SK-N-SH treated with all-trans-retinoic acid at 6 μM for 48 hours (cell line): Measurements from ENCODE around the gene OCSTAMP.

Experiments used
- ATAC-seq: fragments of 200-7000 bp; cut with Tn5 transposase; 3 replicates; pipeline ENCODE4 v1.9.1; 2020; ENCODE audit warnings: mild to moderate bottlenecking, moderate library complexity
- ARNTL ChIP-seq: fragments of 450-650 bp; formaldehyde crosslinking; IDR thresholded peaks from 2 replicates; pipeline ENCODE4 v1.5.0; 2020; ENCODE audit warnings: low read depth, mild to moderate bottlenecking, moderate library complexity, borderline replicate concordance
- BACH2 ChIP-seq: fragments of 250-450 bp; sonication (Bioruptor Pico); IDR thresholded peaks from 2 replicates; pipeline ENCODE4 v1.9.0; 2021; ENCODE audit warnings: mild to moderate bottlenecking, borderline replicate concordance
- ESRRG ChIP-seq: fragments of 250-450 bp; sonication (Bioruptor Pico); IDR thresholded peaks from 2 replicates; pipeline ENCODE4 v1.6.1; 2021; ENCODE audit warnings: mild to moderate bottlenecking
- GLIS3 ChIP-seq: fragments of 250-450 bp; sonication (Bioruptor Pico); IDR thresholded peaks from 2 replicates; pipeline ENCODE4 v1.5.0; 2020; ENCODE audit warnings: mild to moderate bottlenecking, moderate library complexity
- ISL1 ChIP-seq: fragments of 250-450 bp; sonication (Bioruptor Pico); IDR thresholded peaks from 2 replicates; pipeline ENCODE4 v2.1.2; 2022; ENCODE audit warnings: mild to moderate bottlenecking, moderate library complexity
- OSR1 ChIP-seq: fragments of 250-450 bp; sonication (Bioruptor Pico); IDR thresholded peaks from 2 replicates; pipeline ENCODE4 v1.8.0; 2022; ENCODE audit warnings: moderate library complexity, mild to moderate bottlenecking, inconsistent platforms
- PPARA ChIP-seq: fragments of 250-450 bp; sonication (Bioruptor Pico); IDR thresholded peaks from 2 replicates; pipeline ENCODE4 v1.5.0; 2020; ENCODE audit warnings: mild to moderate bottlenecking, borderline replicate concordance
- RARB ChIP-seq: fragments of 250-450 bp; sonication (Bioruptor Pico); IDR thresholded peaks from 2 replicates; pipeline ENCODE4 v1.8.0; 2021; ENCODE audit warnings: mild to moderate bottlenecking, moderate library complexity
- SNAI2 ChIP-seq: fragments of 250-450 bp; sonication (Bioruptor Pico); IDR thresholded peaks from 2 replicates; pipeline ENCODE4 v1.5.0; 2020; ENCODE audit warnings: mild to moderate bottlenecking, moderate library complexity
- TOX ChIP-seq: fragments of 250-450 bp; sonication (Bioruptor Pico); IDR thresholded peaks from 2 replicates; pipeline ENCODE4 v1.8.0; 2021; ENCODE audit warnings: mild to moderate bottlenecking, moderate library complexity, borderline replicate concordance
- ZC3H10 ChIP-seq: fragments of 250-450 bp; sonication (Bioruptor Pico); IDR thresholded peaks from 2 replicates; pipeline ENCODE4 v1.5.1; 2021; ENCODE audit warnings: mild to moderate bottlenecking, moderate library complexity
- ZFP3 ChIP-seq: fragments of 250-450 bp; sonication (Bioruptor Pico); IDR thresholded peaks from 2 replicates; pipeline ENCODE4 v1.5.0; 2020; ENCODE audit warnings: mild to moderate bottlenecking, moderate library complexity
- ZFP30 ChIP-seq: fragments of 450-650 bp; formaldehyde crosslinking; IDR thresholded peaks from 2 replicates; pipeline ENCODE4 v1.5.0; 2022; ENCODE audit warnings: mild to moderate bottlenecking, moderate library complexity
- ZNF565 ChIP-seq: fragments of 450-650 bp; formaldehyde crosslinking; conservative IDR thresholded peaks from 2 replicates; pipeline ENCODE4 v1.5.0; 2020; ENCODE audit warnings: low read depth, mild to moderate bottlenecking, moderate library complexity
- ZNF70 ChIP-seq: fragments of 450-650 bp; formaldehyde crosslinking; IDR thresholded peaks from 2 replicates; pipeline ENCODE4 v1.5.0; 2020; ENCODE audit warnings: mild to moderate bottlenecking, moderate library complexity
- ZNF8 ChIP-seq: fragments of 450-650 bp; formaldehyde crosslinking; IDR thresholded peaks from 2 replicates; pipeline ENCODE4 v1.5.0; 2020; ENCODE audit warnings: mild to moderate bottlenecking, moderate library complexity
- TF ChIP-seq, protein P1 (sequence below): fragments of 250-450 bp; sonication (Bioruptor Pico); IDR thresholded peaks from 2 replicates; pipeline ENCODE4 v1.5.1; 2021; ENCODE audit warnings: mild to moderate bottlenecking, moderate library complexity
- TF ChIP-seq, protein P2 (sequence below): fragments of 250-450 bp; sonication (Bioruptor Pico); IDR thresholded peaks from 2 replicates; pipeline ENCODE4 v1.8.0; 2021; ENCODE audit warnings: low read depth, mild to moderate bottlenecking, moderate library complexity, borderline replicate concordance
- TF ChIP-seq, protein P3 (sequence below): fragments of 250-450 bp; sonication (Bioruptor Pico); IDR thresholded peaks from 2 replicates; pipeline ENCODE4 v1.8.0; 2020; ENCODE audit warnings: mild to moderate bottlenecking, moderate library complexity, borderline replicate concordance
- TF ChIP-seq, protein P4 (sequence below): fragments of 250-450 bp; sonication (Bioruptor Pico); IDR thresholded peaks from 2 replicates; pipeline ENCODE4 v1.5.1; 2020; ENCODE audit warnings: low read depth, mild to moderate bottlenecking, moderate library complexity

The OCSTAMP gene

DNA sequence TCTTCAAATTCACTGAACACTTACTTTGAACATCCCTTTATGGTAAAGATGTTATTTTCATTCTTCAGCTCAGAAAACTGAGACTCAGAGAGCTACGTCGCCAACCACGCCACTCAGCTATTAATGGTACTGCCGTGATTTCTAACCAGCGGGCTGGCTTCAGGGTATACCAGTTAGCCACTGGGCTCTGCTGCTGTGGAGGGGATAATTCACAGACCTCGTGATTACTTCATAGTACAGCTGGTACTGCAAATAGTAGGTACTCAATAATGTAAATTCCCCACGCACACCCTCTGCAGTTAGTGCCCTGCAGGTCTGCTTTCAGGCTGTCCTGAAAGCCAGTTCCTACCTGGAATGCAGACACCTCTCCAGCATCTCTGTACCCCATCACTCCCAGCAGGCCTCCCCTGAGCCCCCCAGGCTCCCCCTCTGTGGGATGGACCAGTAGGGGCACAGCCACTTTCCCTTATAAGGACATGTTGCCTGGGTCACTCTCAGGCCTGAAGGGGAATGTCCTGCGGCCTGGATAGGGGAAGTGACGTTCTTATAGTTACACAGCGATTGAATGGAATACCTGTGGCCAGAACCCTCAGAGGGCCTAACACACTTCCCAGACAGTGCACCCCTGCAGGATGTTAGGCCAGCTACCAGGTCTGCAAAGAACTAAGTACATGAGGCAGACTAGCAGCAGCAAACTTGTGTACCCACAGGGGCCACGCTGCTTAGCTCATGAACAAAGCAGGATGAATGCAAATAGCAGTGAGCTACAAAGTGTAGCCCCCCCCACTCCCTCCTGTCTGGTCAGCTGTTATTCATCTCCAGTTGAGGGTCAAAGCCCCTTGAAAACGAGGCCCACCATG, 1.3 kb upstream of the OCSTAMP start:
- TF ChIP-seq, protein P1, sequence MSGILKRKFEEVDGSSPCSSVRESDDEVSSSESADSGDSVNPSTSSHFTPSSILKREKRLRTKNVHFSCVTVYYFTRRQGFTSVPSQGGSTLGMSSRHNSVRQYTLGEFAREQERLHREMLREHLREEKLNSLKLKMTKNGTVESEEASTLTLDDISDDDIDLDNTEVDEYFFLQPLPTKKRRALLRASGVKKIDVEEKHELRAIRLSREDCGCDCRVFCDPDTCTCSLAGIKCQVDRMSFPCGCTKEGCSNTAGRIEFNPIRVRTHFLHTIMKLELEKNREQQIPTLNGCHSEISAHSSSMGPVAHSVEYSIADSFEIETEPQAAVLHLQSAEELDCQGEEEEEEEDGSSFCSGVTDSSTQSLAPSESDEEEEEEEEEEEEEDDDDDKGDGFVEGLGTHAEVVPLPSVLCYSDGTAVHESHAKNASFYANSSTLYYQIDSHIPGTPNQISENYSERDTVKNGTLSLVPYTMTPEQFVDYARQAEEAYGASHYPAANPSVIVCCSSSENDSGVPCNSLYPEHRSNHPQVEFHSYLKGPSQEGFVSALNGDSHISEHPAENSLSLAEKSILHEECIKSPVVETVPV (CRISPR knock-in tag) = no peak
- no peak for TF ChIP-seq ZNF565 (CRISPR knock-in tag)
- TF ChIP-seq OSR1 = no peak
- TF ChIP-seq TOX (CRISPR knock-in tag) = no peak
- TF ChIP-seq, protein P2, sequence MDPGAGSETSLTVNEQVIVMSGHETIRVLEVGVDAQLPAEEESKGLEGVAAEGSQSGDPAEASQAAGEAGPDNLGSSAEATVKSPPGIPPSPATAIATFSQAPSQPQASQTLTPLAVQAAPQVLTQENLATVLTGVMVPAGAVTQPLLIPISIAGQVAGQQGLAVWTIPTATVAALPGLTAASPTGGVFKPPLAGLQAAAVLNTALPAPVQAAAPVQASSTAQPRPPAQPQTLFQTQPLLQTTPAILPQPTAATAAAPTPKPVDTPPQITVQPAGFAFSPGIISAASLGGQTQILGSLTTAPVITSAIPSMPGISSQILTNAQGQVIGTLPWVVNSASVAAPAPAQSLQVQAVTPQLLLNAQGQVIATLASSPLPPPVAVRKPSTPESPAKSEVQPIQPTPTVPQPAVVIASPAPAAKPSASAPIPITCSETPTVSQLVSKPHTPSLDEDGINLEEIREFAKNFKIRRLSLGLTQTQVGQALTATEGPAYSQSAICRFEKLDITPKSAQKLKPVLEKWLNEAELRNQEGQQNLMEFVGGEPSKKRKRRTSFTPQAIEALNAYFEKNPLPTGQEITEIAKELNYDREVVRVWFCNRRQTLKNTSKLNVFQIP (CRISPR knock-in tag) = no peak
- TF ChIP-seq ARNTL = no peak
- TF ChIP-seq BACH2 = no peak
- no peak for TF ChIP-seq SNAI2 (CRISPR knock-in tag)
- TF ChIP-seq ESRRG (CRISPR knock-in tag) = no peak
- no peak for TF ChIP-seq ZNF8 (CRISPR knock-in tag)
- no peak for TF ChIP-seq ISL1
- TF ChIP-seq ZFP3 (CRISPR knock-in tag) = no peak
- no peak for TF ChIP-seq ZNF70 (CRISPR knock-in tag)
- TF ChIP-seq, all 23 proteins: peak for 0
- no peak for ATAC-seq

DNA sequence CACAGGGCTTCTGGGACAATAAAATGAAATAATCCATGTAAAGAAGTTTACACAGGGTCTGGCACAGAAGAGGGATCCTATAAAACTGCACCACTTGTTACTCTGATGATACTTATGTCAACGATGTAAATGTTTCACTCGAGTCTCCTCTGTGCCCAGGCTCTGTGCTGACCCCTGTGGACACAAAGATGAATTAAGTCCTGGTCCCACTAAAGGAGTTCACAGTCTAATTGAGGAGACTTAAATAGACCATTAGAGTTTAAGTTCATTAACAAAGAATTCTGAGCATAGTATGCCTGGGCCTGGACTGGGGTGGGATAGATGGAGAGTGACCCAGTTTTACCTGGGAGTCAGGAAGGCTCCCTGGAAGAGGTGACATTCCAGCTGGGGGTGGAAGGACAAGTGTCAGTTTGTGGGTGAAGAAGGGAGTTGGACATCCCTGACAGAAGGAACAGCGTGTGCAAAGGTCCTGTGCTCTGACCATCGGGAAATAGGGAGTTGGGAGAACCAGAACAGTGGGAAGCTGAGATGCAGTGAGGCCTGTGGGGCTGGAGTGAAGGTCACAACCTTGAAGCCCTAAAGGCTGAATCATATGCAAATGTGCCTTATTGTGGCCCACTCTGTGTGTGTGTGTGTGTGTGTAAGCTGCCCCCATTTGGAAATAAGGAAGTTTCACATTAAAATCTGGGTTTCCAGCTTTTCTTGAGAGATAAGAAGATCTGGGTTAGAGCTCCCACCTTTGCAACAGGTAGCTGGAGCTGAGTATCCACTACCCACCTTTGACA, 1.1 kb downstream of the OCSTAMP start:
- TF ChIP-seq RARB (CRISPR knock-in tag) (no peak), ZFP30 (CRISPR knock-in tag) (no peak), PPARA (no peak), GLIS3 (CRISPR knock-in tag) (no peak)
- TF ChIP-seq, protein P2 (CRISPR knock-in tag) = no peak
- no peak for ATAC-seq

DNA sequence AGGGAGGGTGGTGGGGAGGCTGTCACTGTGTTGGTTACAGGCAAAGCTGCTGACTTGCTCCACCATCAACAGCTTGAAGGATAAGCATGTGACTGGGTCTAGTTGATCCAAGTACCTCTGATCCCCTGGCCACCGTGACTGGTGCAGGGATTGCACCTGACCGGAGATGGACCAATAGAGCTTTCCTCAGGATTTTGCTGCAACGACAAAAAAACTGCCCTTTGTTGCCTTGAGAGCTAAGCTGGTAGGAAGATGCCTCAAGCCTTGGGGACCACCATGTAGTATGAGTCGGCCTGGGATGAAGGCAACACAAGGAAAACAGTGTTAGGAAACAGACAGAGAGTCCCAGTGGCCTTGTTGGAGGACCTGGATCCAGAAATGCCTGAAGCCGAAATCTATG, 1.8 kb downstream of the OCSTAMP start:
- TF ChIP-seq ARNTL = no peak
- TF ChIP-seq ZFP3 (CRISPR knock-in tag) = no peak
- no peak for TF ChIP-seq TOX (CRISPR knock-in tag)
- TF ChIP-seq, protein P3, sequence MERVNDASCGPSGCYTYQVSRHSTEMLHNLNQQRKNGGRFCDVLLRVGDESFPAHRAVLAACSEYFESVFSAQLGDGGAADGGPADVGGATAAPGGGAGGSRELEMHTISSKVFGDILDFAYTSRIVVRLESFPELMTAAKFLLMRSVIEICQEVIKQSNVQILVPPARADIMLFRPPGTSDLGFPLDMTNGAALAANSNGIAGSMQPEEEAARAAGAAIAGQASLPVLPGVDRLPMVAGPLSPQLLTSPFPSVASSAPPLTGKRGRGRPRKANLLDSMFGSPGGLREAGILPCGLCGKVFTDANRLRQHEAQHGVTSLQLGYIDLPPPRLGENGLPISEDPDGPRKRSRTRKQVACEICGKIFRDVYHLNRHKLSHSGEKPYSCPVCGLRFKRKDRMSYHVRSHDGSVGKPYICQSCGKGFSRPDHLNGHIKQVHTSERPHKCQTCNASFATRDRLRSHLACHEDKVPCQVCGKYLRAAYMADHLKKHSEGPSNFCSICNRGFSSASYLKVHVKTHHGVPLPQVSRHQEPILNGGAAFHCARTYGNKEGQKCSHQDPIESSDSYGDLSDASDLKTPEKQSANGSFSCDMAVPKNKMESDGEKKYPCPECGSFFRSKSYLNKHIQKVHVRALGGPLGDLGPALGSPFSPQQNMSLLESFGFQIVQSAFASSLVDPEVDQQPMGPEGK = no peak
- no peak for TF ChIP-seq BACH2
- TF ChIP-seq ZNF565 (CRISPR knock-in tag) = no peak
- no peak for TF ChIP-seq PPARA
- TF ChIP-seq, protein P2 (CRISPR knock-in tag) = no peak
- TF ChIP-seq, protein P4, sequence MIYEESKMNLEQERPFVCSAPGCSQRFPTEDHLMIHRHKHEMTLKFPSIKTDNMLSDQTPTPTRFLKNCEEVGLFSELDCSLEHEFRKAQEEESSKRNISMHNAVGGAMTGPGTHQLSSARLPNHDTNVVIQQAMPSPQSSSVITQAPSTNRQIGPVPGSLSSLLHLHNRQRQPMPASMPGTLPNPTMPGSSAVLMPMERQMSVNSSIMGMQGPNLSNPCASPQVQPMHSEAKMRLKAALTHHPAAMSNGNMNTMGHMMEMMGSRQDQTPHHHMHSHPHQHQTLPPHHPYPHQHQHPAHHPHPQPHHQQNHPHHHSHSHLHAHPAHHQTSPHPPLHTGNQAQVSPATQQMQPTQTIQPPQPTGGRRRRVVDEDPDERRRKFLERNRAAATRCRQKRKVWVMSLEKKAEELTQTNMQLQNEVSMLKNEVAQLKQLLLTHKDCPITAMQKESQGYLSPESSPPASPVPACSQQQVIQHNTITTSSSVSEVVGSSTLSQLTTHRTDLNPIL (CRISPR knock-in tag) = no peak
- no peak for TF ChIP-seq ZNF8 (CRISPR knock-in tag)
- TF ChIP-seq ZC3H10 (CRISPR knock-in tag) = no peak
- TF ChIP-seq RARB (CRISPR knock-in tag) = no peak
- ATAC-seq = no peak
